Muscle of arm (tissue), 12 donors: ENCODE data around the gene IKZF2. TPM values are rescaled to one million over a fixed set of nuclear protein-coding genes. Genes with fewer than 3 reads are reported as not detected.

Experiments
- DNase-seq: peaks from one replicate; pipeline ENCODE4 v3.0.0-alpha.2; 2013
- polyA plus RNA-seq, 12 donors: library from polyadenylated mRNA; unstranded; fragments of 120-200 nt; gene quantifications; one replicate each; pipeline ENCODE4 v1.2.1, GENCODE V29; 2013; ENCODE audit not compliant: insufficient read length in 12 of 12

The IKZF2 gene
- polyA plus RNA-seq, 12 donors, result 3.1 to 9.1 (median 4.8) TPM; not detected in 1

DNA sequence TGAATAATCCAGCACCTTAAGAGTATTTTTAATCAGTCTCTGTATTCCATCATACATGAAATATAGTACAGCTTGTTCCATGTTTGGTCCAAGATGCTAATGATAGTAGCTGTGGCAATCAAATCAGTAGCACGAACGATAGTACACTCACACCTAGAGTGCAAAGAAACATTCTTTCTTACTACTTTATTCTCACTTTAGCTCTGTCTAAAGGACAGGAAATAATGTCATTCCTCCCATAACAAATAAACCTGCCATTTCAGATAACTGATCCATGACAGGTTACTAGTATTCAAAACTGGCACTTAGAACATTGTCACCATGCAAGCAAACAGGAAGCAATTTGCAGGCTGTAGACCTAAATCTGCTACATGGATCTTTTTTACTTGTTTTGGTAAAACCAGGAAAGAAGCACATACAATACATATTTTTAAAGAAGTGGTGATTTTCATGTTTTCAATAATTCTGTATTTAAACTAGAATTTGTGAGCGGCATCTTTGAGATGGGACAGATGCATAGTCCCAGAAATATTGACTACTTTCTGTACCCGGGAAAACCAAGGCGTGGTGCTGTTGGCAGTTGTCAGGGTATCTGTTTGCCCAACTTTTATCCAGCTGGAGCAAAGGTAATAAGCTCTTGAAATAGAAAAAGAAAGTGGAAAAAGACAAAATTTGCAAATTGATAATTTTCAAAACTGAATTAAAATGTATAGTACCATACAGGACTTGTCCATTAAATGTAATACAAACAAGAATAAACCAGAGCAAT lies 49.5 kb downstream of the IKZF2 start:
- DNase-seq, result no peak

DNA sequence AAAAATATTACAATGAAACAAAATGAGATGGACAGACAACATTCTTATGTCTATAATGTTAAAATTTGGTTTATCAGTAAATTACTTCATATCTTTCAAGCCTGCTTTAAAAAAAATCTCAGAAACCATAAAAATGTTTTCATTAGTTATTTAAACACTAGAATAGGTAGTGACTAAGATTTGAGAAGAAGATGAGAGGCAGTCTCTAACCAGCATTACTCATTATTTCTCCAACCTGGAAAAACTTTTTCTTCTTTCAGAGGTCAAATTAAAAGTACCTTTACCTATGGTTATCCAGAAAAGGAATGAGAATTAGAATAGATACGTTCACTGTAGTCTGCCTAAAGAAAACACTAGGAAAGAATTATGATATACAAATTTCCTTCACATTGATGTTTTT lies 50.3 kb downstream of the IKZF2 start:
- DNase-seq, result no peak

DNA sequence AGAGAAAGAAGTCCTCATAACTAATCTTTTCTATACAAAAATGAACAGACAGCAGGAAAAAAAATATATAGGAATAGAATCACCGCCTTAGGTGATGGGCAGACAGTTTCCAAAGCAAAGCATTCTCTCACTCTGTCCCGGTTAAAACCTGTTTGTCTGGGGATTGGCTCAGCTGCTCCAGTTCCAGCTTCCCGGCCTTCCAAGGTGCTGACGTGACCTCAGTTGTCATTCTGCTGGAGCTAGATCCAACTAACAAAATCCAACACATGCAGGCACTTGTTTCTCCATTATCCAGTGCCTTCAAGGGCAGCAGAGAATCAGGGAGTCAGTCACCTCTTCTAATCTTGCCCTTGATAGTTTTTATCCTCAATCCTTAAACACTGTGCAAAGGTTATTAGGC lies 52.8 kb downstream of the IKZF2 start:
- no peak for DNase-seq

DNA sequence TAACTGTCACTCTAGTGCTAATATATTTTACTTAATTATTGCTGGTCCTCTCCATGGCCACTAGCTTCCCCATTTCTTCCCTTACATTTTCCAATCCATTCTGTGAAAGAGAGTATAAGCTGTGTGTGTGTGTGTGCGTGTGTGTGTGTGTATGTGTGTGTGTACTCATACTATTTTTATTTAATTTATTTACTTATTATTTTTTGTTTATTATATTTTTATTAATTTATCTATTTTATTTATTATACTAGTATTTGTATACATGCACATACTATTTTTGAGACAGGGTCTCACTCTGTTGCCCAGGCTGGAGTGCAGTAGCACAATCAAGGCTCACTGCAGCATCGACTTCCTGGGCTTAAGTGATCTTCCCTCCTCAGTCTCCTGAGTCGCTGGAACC lies 59.6 kb downstream of the IKZF2 start:
- no peak for DNase-seq

DNA sequence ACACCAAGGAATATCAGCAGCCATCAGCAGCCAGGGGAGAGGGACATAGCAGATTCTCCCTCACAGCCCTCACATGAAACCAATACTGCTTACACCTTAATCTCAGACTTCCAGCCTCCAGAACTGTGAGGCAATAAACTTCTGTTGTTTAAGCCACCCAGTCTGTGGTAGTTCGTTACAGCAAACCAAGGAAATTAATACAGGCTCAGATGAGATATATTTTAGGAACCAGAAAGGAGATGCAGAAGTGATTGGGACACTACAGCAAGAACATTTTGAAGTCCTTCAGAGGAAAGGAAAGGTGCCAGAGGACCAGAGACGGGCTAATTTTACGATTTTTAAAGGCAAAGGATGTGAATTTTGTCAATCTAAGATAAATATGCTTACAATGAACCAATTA lies 60.6 kb downstream of the IKZF2 start:
- no peak for DNase-seq

DNA sequence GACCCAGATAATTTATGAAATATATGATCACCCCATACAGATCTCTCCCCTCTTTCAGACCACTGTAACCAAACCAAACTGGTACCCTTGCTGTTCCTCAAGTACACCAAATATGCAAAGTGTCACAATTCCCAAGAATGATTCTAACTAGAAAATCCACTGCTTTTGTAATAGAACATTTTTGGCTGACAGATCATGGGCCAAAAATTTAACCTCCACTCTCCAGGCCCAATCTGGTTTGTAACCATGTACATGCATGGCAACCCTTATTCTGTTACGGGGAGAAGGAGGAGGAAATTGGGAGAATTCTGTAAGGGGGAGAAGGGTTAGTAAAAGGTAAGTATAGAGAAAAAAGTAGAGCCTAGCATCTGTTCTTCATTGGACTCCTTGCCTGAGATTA lies 62.0 kb downstream of the IKZF2 start:
- no peak for DNase-seq

DNA sequence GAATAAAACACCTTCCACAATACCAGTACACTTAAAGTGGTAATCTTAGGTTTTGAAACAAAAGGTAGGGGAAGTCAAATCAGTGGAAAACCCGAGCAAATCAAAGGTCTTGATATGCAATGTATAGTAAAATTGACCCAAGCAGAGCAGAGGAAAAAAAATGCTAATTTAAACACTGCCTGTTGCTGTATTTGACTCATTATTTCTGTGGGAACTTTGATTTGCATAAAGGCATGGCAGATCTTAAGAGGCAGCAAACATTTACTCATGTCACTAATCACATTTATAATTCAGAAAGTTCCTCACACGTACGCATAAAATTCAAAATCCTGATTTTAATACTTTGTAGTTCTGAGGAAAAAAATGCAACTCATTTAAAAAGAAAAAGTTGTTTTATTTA lies 64.4 kb downstream of the IKZF2 start:
- no peak for DNase-seq

DNA sequence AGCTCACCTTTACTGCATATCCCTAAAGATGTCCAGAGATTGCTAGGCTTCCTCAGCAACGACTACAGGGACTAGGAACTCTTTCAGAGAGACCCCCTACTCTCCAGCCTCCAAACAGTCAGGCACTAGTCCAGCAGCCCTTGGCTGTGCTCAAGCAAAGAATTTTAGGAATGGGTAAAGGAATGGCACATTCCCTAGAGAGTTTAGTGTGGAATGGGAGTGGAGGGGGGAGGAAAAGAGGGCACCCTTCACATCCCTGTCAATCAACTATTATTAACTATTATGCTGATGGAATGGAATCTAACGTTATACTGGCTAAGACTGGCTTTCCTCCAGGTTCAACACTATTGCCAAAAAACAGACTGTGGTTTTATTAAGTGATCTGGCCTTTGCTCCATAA lies 64.8 kb downstream of the IKZF2 start:
- DNase-seq, result no peak

DNA sequence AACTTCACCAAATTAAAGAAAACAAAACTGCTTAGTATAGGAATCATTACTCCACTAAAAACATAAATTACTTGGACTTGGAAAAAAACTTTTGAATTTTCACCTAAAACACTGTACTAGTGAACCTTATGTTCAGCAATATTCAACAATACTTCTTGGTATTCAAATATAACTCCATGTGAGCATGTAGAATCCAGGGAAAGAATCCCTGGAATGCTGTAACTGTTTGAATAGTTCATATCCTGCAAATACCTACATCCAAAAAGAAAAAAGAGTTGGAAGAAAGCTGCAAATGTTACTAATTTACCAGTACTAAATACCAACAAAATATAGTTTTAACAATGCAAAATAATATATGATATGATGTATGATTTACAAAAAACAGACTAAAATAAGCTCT lies 65.4 kb downstream of the IKZF2 start:
- DNase-seq, result no peak

DNA sequence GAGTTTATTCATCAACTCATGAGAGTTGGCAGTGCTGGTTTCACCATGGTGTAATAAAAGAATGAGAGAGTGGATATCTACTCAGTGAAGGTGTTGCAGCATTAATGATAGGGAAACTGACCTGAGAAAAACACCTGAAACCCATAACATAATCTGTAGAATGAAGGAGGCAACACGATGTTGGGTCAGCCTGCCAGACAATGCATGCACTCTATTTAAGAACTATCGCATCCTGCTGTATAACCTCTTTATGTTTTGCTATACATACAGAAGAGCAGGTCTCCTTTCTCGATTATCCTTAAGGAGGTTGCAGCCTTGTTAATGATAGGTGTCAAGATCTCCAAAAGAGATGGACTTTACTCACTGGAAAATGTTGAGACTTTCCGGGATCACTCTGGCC lies 65.9 kb downstream of the IKZF2 start:
- DNase-seq, result no peak

DNA sequence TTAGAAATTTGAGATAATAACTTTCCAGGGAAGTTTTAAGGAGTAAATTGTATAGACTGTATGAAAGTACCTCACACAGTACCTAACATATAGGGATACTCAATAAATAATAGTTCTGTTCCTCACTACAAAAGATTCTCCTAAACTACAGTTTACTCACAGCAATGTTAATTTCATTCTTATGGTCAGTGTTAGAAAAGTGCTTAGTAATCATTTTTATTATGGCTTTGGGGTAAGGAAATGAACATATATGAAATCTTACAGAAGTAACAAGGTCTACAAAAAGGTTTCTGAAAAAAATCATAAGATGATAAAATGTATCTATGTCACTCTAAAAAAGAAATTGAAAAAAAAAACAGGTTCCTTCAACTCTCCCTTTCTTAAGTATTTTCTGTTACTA lies 67.2 kb downstream of the IKZF2 start:
- DNase-seq, result no peak

DNA sequence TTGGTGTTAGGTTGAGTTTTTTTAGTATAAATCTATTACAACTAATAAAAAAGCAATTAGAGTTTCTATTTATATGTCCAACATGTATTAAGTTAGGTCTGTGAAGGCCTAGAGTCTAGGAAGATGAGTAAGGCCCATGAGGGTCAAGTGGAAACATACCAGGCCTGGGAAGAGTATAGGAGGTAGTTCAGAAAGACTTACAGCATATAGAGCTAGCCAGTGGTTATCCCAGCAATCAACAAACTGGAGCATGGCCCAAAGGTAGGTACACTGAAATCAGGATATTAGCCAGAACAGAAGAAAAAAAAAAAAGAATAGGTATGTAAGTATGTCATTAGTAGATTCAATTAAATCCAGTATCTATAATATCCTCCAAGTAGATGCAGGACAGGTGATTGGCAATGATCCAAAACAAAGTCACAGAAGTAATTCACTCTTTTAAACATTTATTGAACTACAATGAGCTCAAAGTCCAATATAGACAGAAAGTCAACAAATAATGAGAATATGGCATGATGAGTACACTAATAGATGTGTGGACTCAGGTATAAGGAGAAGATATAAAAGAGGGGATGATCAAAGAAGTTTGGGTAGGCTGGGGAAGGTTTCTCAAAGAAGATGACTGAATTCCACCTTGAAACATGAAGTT lies 70.3 kb downstream of the IKZF2 start:
- no peak for DNase-seq

DNA sequence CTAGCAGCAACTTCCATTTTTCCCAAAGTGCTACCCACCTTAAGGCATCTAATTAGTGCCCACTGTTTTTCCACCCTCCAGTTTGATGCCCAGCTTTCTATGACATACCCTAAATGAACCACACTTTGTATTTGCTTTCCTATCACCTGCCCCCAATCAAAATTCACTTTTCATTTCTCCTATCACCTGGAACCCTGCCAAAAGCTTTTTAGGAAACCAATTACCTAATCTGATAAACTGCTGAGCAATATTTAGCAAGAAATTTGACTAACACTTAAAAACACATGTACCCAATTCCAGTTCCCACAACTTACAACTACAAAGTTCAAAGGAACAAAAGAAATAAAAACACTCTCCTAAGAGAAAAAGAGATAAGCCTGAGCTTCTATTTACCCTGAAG lies 71.7 kb downstream of the IKZF2 start:
- DNase-seq, result no peak

DNA sequence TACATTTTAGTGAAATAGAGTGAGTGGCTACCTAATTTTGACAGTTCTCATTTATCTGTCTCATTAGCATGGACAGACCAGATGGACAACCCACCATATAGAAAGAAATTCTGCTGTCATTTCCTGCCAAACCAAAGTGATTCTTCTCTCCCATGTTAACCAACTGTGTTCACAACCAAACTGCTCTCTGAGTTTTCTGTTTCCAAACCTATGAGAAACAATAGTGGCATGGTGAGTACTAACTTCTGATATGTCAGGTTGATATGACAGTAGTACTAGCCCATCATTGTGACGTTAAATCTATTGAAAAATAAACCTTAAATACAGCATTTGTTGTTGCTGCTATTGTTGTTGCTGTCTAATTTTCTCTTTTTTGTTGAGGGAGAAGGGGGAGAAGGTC lies 72.7 kb downstream of the IKZF2 start:
- no peak for DNase-seq

DNA sequence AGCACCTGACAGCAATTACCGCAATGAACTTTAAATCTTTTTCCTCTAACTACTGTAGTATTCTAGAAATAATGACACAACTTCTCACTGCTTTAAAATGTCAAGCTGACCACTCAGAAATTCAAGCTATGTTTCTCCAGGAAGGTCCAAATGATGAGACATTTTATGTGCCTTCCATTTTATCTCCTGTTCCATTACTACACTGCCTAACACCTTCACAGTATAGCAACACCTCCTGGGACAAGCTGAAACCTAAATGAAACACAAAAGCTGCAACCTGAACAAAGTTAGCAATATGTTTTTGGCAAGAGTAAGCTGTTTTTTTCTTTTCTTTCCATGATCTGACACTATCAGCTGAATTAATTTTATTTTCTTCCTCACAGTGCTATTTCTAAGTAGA lies 81.9 kb downstream of the IKZF2 start:
- DNase-seq, result no peak

DNA sequence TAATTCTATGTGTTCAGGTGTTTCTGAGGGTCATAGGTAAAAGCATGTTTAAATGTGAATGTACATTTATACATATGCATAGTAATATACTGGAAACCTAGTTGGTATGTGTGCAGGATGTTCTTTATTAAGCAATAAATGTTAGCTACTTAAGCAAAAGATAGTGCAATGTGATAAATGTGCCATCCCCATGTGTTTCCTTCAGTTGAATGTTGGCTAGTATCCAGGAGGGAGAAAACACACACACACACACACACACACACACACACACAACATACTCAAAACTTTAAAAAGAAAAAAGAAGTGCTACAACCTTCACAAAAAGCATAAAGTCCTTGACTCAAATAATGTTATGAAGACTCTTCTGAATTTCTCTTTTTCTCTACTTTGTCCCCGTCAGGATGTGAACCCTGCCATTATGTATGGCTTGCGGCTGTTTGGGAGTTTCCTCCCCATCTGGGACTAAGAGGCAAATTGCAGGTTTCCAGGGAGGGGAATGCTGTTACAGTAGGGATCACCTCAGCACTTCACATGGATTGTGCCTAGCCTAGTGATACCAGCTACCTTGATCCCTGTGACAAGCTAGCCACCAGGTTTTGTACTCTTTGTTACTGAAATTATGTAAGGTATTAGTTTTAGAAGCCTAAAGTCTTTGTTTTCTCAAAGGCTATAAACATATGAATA lies 82.6 kb downstream of the IKZF2 start:
- DNase-seq, result no peak

DNA sequence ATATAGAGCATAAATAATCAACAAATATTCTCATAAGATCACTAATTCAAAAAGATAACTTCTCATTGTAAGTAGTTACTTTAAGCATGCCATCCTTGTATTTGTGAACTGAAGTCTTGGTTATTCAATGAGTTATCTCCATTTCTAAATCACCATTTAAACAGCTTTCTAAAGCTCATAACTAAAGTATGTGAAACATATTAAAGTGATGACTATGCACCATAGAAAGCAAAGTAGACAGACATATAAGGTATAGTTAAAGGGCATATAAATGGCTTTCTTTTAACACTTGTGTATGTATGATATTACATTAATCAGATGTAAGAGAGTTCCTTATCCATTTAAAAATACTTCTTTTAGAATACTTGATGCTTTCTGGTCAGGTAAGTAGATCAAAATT lies 83.5 kb downstream of the IKZF2 start:
- no peak for DNase-seq

DNA sequence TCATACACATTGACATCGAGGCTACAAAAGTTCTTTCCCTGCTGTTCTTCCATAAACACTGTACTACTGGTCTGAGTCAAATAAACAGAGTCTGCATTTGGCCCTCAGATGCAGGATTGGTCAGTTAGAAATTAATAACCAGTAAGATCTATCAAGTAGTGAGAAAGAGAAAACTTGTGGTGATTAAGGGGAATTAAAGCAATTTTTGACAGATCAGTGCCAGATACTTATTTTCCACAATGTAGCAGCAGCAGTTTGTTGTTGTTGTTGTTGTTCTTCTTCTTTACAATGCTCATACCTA lies 85.0 kb downstream of the IKZF2 start:
- no peak for DNase-seq

DNA sequence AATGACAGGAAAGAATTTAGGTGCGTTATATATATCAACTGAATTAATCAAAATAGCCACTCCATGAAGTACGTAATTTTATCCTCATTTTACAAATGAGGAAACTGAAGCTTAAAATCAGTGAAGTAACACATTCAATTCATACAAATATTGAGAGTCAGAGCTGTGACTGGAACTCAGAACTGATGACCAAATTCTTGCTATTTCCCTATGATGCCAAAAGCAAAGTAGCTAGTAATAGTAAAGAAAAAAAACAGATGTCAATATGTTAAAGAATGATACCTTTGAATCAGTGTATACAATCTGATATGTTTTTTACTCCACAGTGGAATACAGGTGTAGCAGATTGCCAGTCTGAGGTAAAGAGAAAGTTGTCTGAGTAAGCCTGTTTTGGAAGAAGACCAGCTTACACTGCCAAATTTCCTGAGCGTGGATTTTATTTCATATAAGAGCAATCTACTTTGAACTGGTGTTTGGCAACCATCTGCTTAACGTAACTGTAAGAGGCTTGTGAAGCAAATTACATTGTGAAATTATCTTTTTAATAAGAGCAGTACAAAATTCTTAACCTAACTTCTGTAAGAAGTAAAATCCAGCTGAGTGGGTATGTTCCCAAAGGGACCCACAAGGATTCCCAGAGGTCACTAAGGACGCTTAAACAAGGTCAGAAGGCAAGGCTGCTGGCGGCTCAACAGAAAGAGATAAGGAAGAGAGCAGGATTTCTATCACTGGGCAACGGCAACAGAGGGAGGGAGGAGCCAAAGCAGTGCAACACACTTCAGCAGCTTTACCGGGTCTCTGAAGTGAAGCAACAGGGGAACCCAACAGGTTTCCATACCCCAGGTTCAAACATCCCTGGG lies 85.6 kb downstream of the IKZF2 start:
- DNase-seq, result no peak

DNA sequence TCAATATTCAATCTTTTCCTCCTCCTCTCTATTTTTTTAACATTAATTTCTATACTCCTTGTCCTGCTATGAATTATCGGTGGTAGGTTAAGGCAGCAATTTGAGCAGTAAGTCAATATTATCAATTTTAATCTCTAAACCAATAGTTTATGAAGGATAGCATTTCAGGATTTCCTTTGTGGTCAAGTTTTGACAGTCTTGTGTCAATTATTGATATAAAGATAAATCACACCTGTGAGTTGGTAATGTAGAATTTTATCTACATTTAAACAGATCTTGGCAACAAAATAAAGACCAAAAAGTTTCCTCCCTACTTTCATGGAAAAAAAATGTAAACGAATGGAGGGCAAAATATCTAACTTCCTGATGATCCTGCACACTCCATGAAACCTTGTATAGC lies 87.3 kb downstream of the IKZF2 start:
- no peak for DNase-seq

DNA sequence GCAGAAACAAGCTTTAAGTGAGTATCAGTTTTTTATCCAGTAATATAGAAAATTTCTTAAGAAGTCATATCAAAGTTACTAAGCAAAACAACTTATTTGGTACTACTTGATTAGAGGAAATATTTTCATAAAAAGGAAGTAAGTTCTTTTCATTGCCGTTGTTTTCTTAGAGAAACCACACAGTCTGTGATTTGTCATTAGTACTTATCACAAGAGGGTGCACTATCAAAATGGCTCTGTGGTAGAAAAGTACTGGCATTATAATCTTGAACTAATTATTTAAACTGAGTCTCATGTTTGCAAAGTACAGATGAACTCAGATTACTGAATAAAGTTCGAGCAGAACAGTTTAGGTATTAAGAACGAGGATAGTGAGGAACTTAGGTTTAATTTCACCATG lies 93.4 kb downstream of the IKZF2 start:
- DNase-seq, result no peak

DNA sequence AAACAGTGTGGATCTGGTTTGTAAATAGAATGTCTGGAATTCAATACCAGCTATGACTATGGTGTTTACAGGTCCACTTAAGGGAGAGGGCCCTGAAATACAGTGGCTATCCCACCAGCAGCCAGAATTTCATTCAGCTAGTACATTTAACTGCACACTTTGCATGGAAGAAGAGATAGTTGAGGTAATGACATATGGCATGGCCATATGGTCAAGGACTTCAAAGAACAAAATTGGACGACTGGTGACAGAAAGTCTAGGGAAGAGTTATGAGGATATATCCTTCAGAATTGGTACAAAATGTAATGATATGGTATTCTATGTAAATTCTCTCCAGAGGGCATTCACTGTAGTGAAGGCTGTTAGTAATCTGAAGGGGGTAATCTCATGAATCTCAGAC lies 105.0 kb downstream of the IKZF2 start:
- DNase-seq, result no peak

DNA sequence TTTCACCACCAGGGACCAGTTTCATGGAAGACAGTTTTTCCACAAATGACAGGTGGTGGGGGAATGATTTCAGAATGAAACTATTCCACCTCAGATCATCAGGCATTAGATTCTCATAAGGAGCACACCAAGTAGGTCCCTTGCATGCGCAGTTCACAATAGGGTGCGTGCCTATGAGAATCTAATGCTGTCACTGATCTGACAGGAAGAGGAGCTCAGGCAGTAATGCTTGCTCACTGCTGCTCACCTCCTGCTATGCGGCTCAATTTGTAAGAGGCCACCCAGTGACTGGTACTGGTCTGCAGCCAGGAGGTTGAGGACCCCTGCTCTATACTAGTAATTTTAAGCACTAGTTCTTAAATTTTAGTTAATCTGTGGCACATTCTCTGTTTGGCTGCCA lies 107.8 kb downstream of the IKZF2 start:
- DNase-seq, result no peak
